HG02981 (cell line): Measurements from ENCODE around the gene GRK3.
"Not testable (repeated sequence)": the region's sequence is repeated elsewhere in the genome, so short reads cannot be mapped to it uniquely, and the experiment has no call there.

Experiments used
- ATAC-seq: cut with Tn5 transposase; IDR thresholded peaks from one replicate; pipeline ENCODE4 v1.9.1; 2021; ENCODE audit warnings: mild to moderate bottlenecking, moderate library complexity; ENCODE audit not compliant: unreplicated experiment

Gene GRK3

GRCh38 chr22:25694196-25694907, 129.9 kb downstream of the GRK3 start:
- ATAC-seq: no peak

GRCh38 chr22:25695146-25695545, 130.7 kb downstream of the GRK3 start:
- no peak for ATAC-seq

- ATAC-seq: no peak
Measured at GRCh38 chr22:25696763-25697162, 132.3 kb downstream of the GRK3 start.

GRCh38 chr22:25697181-25697664, 132.7 kb downstream of the GRK3 start:
- no peak for ATAC-seq

- ATAC-seq: no peak
Measured at GRCh38 chr22:25697978-25698377, 133.5 kb downstream of the GRK3 start.

GRCh38 chr22:25698461-25698860, 134.0 kb downstream of the GRK3 start:
- no peak for ATAC-seq

- ATAC-seq: no peak
Measured at GRCh38 chr22:25698978-25699377, 134.5 kb downstream of the GRK3 start.

GRCh38 chr22:25701056-25701780, 136.7 kb downstream of the GRK3 start:
- ATAC-seq: no peak

GRCh38 chr22:25702040-25702439, 137.6 kb downstream of the GRK3 start:
- no peak for ATAC-seq

GRCh38 chr22:25702571-25703167, 138.2 kb downstream of the GRK3 start:
- no peak for ATAC-seq

- ATAC-seq: no peak
Measured at GRCh38 chr22:25704701-25705100, 140.2 kb downstream of the GRK3 start.

GRCh38 chr22:25706197-25706596, 141.7 kb downstream of the GRK3 start:
- no peak for ATAC-seq

GRCh38 chr22:25708430-25708829, 144.0 kb downstream of the GRK3 start:
- ATAC-seq: not testable (repeated sequence)

GRCh38 chr22:25709758-25710157, 145.3 kb downstream of the GRK3 start:
- ATAC-seq: no peak

- no peak for ATAC-seq
Measured at GRCh38 chr22:25710501-25710900, 146.0 kb downstream of the GRK3 start.

GRCh38 chr22:25711491-25711890, 147.0 kb downstream of the GRK3 start:
- no peak for ATAC-seq

- no peak for ATAC-seq
Measured at GRCh38 chr22:25712661-25713400, 148.4 kb downstream of the GRK3 start.

GRCh38 chr22:25714070-25714469, 149.6 kb downstream of the GRK3 start:
- ATAC-seq: no peak

GRCh38 chr22:25714739-25715138, 150.3 kb downstream of the GRK3 start:
- no peak for ATAC-seq

- ATAC-seq: no peak
Measured at GRCh38 chr22:25716637-25717036, 152.2 kb downstream of the GRK3 start.

GRCh38 chr22:25718135-25718840, 153.8 kb downstream of the GRK3 start:
- ATAC-seq: no peak
